Caco-2 (cell line): ENCODE data around the gene TRAF2. TPM values are rescaled to one million over a fixed set of nuclear protein-coding genes. Genes with fewer than 3 reads are reported as not detected.

Experiments
- BruUV-seq: library from RNA; stranded (reverse); fragments of 400-500 nt; replicated peaks from 2 replicates; lab custom pipeline; 2021; lab: Mats Ljungman, UMichigan
- CTCF ChIA-PET: fragments of 300-600 bp; sonication (Branson Sonifier 250); formaldehyde crosslinking; loops from one replicate; lab custom pipeline; 2022; ENCODE audit warnings: antibody characterized with exemption; lab: Charles Lee
- POLR2A ChIA-PET: fragments of 300-600 bp; sonication (Branson Sonifier 250); formaldehyde crosslinking; loops from one replicate; lab custom pipeline; 2022; ENCODE audit warnings: antibody characterized with exemption; lab: Charles Lee
- DNase-seq, 2 experiments: peaks; one replicate each; pipeline versions ENCODE4 v3.0.0 to v3.0.0-alpha.2; 2020 to 2022
- H3K27me3 ChIP-seq: replicated peaks from 2 replicates; pipeline ENCODE4 v1.6.0; 2011; ENCODE audit warnings: low read length; ENCODE audit not compliant: control insufficient read depth, insufficient read depth
- H3K36me3 ChIP-seq: 2 replicates; pipeline ENCODE4 v1.5.1; 2011; ENCODE audit warnings: low read length; ENCODE audit not compliant: control insufficient read depth, insufficient read depth
- H3K4me1 ChIP-seq: fragments of 250-450 bp; sonication (Bioruptor Pico); 2 replicates; pipeline ENCODE4 v1.5.1; 2020; ENCODE audit warnings: mild to moderate bottlenecking
- H3K4me3 ChIP-seq: 2 replicates; pipeline ENCODE4 v1.5.1; 2011; ENCODE audit warnings: low read depth, mild to moderate bottlenecking, control low read depth, low read length
- H3K9me3 ChIP-seq: fragments of 250-450 bp; sonication (Bioruptor Pico); 2 replicates; pipeline ENCODE4 v1.5.1; 2020; ENCODE audit warnings: mild to moderate bottlenecking, moderate library complexity
- H3K27ac Mint-ChIP-seq: one replicate; pipeline ENCODE4 v1.8.0; 2022; ENCODE audit warnings: mixed read lengths; ENCODE audit not compliant: unreplicated experiment
- H3K27me3 Mint-ChIP-seq: one replicate; pipeline ENCODE4 v1.8.0; 2022; ENCODE audit warnings: mixed read lengths; ENCODE audit not compliant: insufficient read depth, unreplicated experiment
- H3K36me3 Mint-ChIP-seq: one replicate; pipeline ENCODE4 v1.8.0; 2022; ENCODE audit warnings: mild to moderate bottlenecking, mixed read lengths; ENCODE audit not compliant: insufficient read depth, unreplicated experiment
- H3K4me1 Mint-ChIP-seq: one replicate; pipeline ENCODE4 v1.8.0; 2022; ENCODE audit warnings: low read depth, mixed read lengths; ENCODE audit not compliant: unreplicated experiment
- H3K4me3 Mint-ChIP-seq: one replicate; pipeline ENCODE4 v1.8.0; 2022; ENCODE audit warnings: mild to moderate bottlenecking, moderate library complexity, mixed read lengths; ENCODE audit not compliant: unreplicated experiment
- H3K9me3 Mint-ChIP-seq: one replicate; pipeline ENCODE4 v1.8.0; 2022; ENCODE audit warnings: mixed read lengths; ENCODE audit not compliant: unreplicated experiment
- intact Hi-C: fragments of 100-400 bp; cut with micrococcal nuclease; formaldehyde crosslinking; loops from one replicate; pipeline ENCODE4 v1.10.0; 2022; ENCODE audit not compliant: unreplicated experiment
- total RNA-seq: library from RNA; stranded (reverse); gene quantifications from 2 replicates; pipeline ENCODE4 v1.2.3, GENCODE V29; 2022
- TF ChIP-seq, protein P1 (sequence below), 2 experiments: fragments of 200-600 bp in 1 of 2; IDR thresholded peaks; 1 replicate in 1 of 2; 2 replicates in 1 of 2; pipeline versions ENCODE4 v1.5.1 to v1.8.0; 2011 to 2022; ENCODE audit warnings: antibody characterized with exemption in 1 of 2, control low read depth in 1 of 2, inconsistent platforms in 1 of 2, low read depth in 1 of 2, low read length in 1 of 2, mild to moderate bottlenecking in 1 of 2, moderate library complexity in 1 of 2; ENCODE audit not compliant: insufficient read depth in 1 of 2, severe bottlenecking in 1 of 2, unreplicated experiment in 1 of 2

The TRAF2 gene
- total RNA-seq, 1 experiment from 2014 or later: 41.7 TPM

- ChIA-PET POLR2A (no interaction called here), CTCF (no interaction called here)
- Histone ChIP-seq H3K9me3 (no peaks in the 10 kb centered on the region), H3K4me1 (no peaks in the 10 kb centered on the region), H3K27me3 (no peaks in the 10 kb centered on the region), H3K36me3 (peaks cover 5% of the 10 kb centered on the region; the same call in 1 of the 2 replicates), H3K4me3 (no peak overlapping the region)
- intact Hi-C loops: no loop called here
- Mint-ChIP-seq H3K9me3 (no peaks in the 10 kb centered on the region), H3K36me3 (peaks cover 77% of the 10 kb centered on the region), H3K27ac (no peak overlapping the region), H3K4me3 (no peak overlapping the region), H3K4me1 (no peaks in the 10 kb centered on the region), H3K27me3 (no peaks in the 10 kb centered on the region)
- TF ChIP-seq, protein P1, sequence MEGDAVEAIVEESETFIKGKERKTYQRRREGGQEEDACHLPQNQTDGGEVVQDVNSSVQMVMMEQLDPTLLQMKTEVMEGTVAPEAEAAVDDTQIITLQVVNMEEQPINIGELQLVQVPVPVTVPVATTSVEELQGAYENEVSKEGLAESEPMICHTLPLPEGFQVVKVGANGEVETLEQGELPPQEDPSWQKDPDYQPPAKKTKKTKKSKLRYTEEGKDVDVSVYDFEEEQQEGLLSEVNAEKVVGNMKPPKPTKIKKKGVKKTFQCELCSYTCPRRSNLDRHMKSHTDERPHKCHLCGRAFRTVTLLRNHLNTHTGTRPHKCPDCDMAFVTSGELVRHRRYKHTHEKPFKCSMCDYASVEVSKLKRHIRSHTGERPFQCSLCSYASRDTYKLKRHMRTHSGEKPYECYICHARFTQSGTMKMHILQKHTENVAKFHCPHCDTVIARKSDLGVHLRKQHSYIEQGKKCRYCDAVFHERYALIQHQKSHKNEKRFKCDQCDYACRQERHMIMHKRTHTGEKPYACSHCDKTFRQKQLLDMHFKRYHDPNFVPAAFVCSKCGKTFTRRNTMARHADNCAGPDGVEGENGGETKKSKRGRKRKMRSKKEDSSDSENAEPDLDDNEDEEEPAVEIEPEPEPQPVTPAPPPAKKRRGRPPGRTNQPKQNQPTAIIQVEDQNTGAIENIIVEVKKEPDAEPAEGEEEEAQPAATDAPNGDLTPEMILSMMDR (IDR thresholded peaks at IDR 0.05; ENCODE audit: insufficient read depth in 1 of 2, low read depth in 1 of 2, low read length in 1 of 2, severe bottlenecking in 1 of 2, unreplicated experiment in 1 of 2): no peak
- no TSS peak for BruUV-seq
- no peak for DNase-seq
Measured at GRCh38 chr9:136922540-136922939, 36.2 kb downstream of the TRAF2 start.

DNA sequence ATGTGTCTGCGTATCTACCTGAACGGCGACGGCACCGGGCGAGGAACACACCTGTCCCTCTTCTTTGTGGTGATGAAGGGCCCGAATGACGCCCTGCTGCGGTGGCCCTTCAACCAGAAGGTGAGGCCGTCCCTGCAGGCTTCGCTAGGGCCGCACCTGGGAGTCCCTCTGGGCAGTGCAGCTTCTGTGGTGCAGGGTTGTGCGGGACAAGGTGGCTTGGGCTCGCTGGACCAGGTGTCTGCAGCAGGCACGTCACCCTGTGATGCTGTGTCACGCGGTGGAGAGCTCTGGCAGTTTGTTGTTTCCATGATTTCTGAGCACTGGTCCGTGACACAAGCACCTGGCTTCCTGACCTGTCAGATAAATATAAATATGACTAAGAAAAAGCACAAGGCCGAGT lies 37.6 kb downstream of the TRAF2 start:
- CTCF ChIA-PET: no interaction called here
- no peaks in the 10 kb centered on the region for H3K4me1 Mint-ChIP-seq
- no peaks in the 10 kb centered on the region for H3K27me3 Mint-ChIP-seq
- Histone ChIP-seq H3K36me3 (peaks cover 5% of the 10 kb centered on the region; the same call in 1 of the 2 replicates), H3K4me3 (no peak overlapping the region), H3K9me3 (no peaks in the 10 kb centered on the region), H3K4me1 (no peaks in the 10 kb centered on the region), H3K27me3 (no peaks in the 10 kb centered on the region)
- H3K9me3 Mint-ChIP-seq: no peaks in the 10 kb centered on the region
- no TSS peak for BruUV-seq
- H3K36me3 Mint-ChIP-seq: peaks cover 79% of the 10 kb centered on the region
- TF ChIP-seq, protein P1 (IDR thresholded peaks at IDR 0.05; ENCODE audit: insufficient read depth in 1 of 2, low read depth in 1 of 2, low read length in 1 of 2, severe bottlenecking in 1 of 2, unreplicated experiment in 1 of 2): no peak
- POLR2A ChIA-PET: no interaction called here
- no peak overlapping the region for H3K4me3 Mint-ChIP-seq
- DNase-seq: no peak
- intact Hi-C loops: no loop called here
- no peak overlapping the region for H3K27ac Mint-ChIP-seq

- intact Hi-C loops: no loop called here
- Histone ChIP-seq H3K4me1 (no peaks in the 10 kb centered on the region), H3K4me3 (no peak overlapping the region), H3K9me3 (no peaks in the 10 kb centered on the region), H3K36me3 (peaks cover 4% of the 10 kb centered on the region; the same call in 1 of the 2 replicates), H3K27me3 (no peaks in the 10 kb centered on the region)
- TF ChIP-seq, protein P1 (IDR thresholded peaks at IDR 0.05; ENCODE audit: insufficient read depth in 1 of 2, low read depth in 1 of 2, low read length in 1 of 2, severe bottlenecking in 1 of 2, unreplicated experiment in 1 of 2): peak; percentile 2 to 15
- peaks cover 81% of the 10 kb centered on the region for H3K36me3 Mint-ChIP-seq
- no peaks in the 10 kb centered on the region for H3K27me3 Mint-ChIP-seq
- no peaks in the 10 kb centered on the region for H3K9me3 Mint-ChIP-seq
- CTCF ChIA-PET: interaction anchor here (0.8 kb wide), 1 partner anchor 110 kb away, joined by 3 read pairs; no protein-coding TSS in a partner anchor
- DNase-seq: no peak
- BruUV-seq: no TSS peak
- H3K27ac Mint-ChIP-seq: no peak overlapping the region
- POLR2A ChIA-PET: interaction anchor here (0.5 kb wide), 1 partner anchor 77 kb away, joined by 3 read pairs; no protein-coding TSS in a partner anchor
- H3K4me3 Mint-ChIP-seq: no peak overlapping the region
- H3K4me1 Mint-ChIP-seq: no peaks in the 10 kb centered on the region
Measured at GRCh38 chr9:136925414-136926153, 39.3 kb downstream of the TRAF2 start.
